ENCODE results near the gene FUT7. TPM values are rescaled to one million over a fixed set of nuclear protein-coding genes. Genes with fewer than 3 reads are reported as not detected.

The FUT7 gene
- total RNA-seq, 5 donors from 2014 or later (not counting 1 experiment from before 2014, with no cell fraction given) = 1.1 to 7.7 (median 5.1) TPM

DNA sequence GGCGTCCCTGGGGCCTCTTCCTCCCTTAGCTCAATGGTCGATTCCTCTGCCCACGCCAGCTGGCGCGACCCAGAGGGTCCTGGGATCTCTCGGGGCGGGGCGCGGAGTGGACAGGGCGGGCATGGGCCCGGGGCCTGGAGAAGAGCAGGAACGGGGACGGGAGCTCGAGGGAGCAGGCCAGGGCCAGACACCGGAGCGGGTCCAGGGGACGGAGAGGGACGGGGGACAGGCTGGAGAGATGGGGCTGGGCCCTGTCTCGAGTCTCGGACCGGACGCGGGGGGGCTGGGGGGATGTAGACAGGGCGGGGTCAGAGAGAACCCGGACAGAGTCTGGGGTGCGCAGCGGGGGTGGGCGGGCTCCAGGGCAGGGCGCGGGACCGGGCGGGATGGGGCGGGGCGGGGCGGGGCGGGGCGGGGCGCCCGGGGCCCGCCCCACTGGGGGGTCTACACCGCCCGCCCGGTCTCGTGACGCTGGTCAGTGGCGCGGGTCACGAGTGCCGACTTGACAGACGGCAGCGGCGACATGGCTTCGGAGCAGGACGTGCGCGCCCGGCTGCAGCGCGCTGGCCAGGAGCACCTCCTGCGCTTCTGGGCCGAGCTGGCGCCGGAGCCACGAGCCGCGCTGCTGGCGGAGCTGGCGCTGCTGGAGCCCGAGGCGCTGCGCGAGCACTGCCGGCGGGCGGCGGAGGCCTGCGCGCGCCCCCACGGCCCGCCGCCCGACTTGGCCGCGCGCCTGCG lies 45.3 kb upstream of the FUT7 start, which contains the start of gene UAP1L1:
Gene UAP1L1 (plus strand): TSS at position 508 of the 738 bp plus-strand sequence. CDS start 16 bp downstream, at position 524.
- peak within 1 kb of the TSS; percentile 34 for H3K27ac ChIP-seq (ENCODE audit: low read length)
- Mint-ChIP-seq H3K4me3 (peak within 1 kb of the TSS; percentile 67 to 72 (median 70)), H3K27ac (no peak within 1 kb of the TSS), H3K36me3 (peaks cover 8% of the 10 kb centered on the region), H3K27me3 (no peaks in the 10 kb centered on the region), H3K4me1 (peaks cover 4 to 9% (median 5%) of the 10 kb centered on the region in 3 donors), H3K9me3 (no peaks in the 10 kb centered on the region)
- peaks cover 0 to 14% of the 10 kb centered on the region in 2 donors for H3K36me3 ChIP-seq (ENCODE audit: control insufficient read depth in 2 of 2, extremely low read depth in 1 of 2, insufficient read depth in 1 of 2, low read length in 1 of 2)
- H3K4me1 ChIP-seq (ENCODE audit: control insufficient read depth in 1 of 2, extremely low read depth in 1 of 2, insufficient read depth in 2 of 2, low read length in 2 of 2) = peaks cover 0 to 23% of the 10 kb centered on the region in 2 experiments
- ChIA-PET CTCF (no interaction called here), POLR2A (interaction anchor here in 1 of 2 donors (0.6 to 1.0 kb wide), 2 partner anchors 10 to 196 kb away, joined by 4 read pairs; partner anchors contain the start of gene MAN1B1)
- DNase-seq (peak in 18 of 35 experiments; percentile 8 to 73 (median 32)), ATAC-seq (replicated peaks in 1 of 4) (peak; percentile 73 to 80 (median 78))
- WGBS (ENCODE audit: insufficient coverage) = 2% methylated on average over 68 of the region's 87 CpGs
- no peaks in the 10 kb centered on the region for H3K9me3 ChIP-seq
- peak within 1 kb of the TSS; percentile 52 to 63 for H3K4me3 ChIP-seq (ENCODE audit: control insufficient read depth in 1 of 2, extremely low read depth in 1 of 2, low read length in 1 of 2)
- peaks cover 0 to 6% of the 10 kb centered on the region in 2 experiments for H3K27me3 ChIP-seq (replicated peaks in 1 of 2; ENCODE audit: control insufficient read depth in 2 of 2, extremely low read depth in 1 of 2, insufficient read depth in 2 of 2, low read length in 1 of 2)

DNA sequence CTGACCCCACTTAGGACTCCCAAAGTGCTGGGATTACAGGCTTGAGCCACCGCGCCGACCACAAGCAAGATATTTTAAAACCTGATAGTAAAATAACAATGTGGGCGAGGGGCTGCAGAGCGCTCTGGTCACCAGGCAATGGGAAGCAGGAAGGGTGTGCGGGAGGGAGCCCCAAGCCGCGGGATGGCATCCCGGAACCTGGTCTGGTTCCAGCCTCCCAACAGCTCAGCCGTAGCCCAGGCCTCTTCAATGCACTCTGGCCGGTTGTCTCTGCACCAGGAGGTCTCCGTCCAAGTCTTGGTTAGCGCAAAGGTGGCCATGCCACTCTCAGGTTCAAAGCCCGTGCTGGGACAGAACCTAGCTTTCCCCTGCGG lies 44.7 kb upstream of the FUT7 start:
- H3K27ac Mint-ChIP-seq = no peak overlapping the region
- ChIA-PET POLR2A (interaction anchor here in 1 of 2 donors (1.0 kb wide), 1 partner anchor 10 kb away, joined by 4 read pairs; the partner anchor contains the start of gene MAN1B1), CTCF (no interaction called here)
- no peaks in the 10 kb centered on the region for H3K27me3 Mint-ChIP-seq
- ATAC-seq (replicated peaks in 1 of 4) = no peak
- H3K27ac ChIP-seq (ENCODE audit: low read length) = no peak overlapping the region
- DNase-seq = no peak
- WGBS (ENCODE audit: insufficient coverage) = 70% methylated on average over 11 of the region's 15 CpGs
- H3K4me1 ChIP-seq (ENCODE audit: control insufficient read depth in 1 of 2, extremely low read depth in 1 of 2, insufficient read depth in 2 of 2, low read length in 2 of 2) = peaks cover 0 to 23% of the 10 kb centered on the region in 2 experiments
- H3K9me3 Mint-ChIP-seq = no peaks in the 10 kb centered on the region
- peaks cover 4% of the 10 kb centered on the region for H3K36me3 Mint-ChIP-seq
- peak overlapping the region; percentile 63 to 72 (median 64) for H3K4me3 Mint-ChIP-seq
- no peaks in the 10 kb centered on the region for H3K9me3 ChIP-seq
- peaks cover 0 to 6% of the 10 kb centered on the region in 2 experiments for H3K27me3 ChIP-seq (replicated peaks in 1 of 2; ENCODE audit: control insufficient read depth in 2 of 2, extremely low read depth in 1 of 2, insufficient read depth in 2 of 2, low read length in 1 of 2)
- peaks cover 4 to 9% (median 5%) of the 10 kb centered on the region in 3 donors for H3K4me1 Mint-ChIP-seq
- peaks cover 0 to 13% of the 10 kb centered on the region in 2 donors for H3K36me3 ChIP-seq (ENCODE audit: control insufficient read depth in 2 of 2, extremely low read depth in 1 of 2, insufficient read depth in 1 of 2, low read length in 1 of 2)
- no peak overlapping the region for H3K4me3 ChIP-seq (ENCODE audit: control insufficient read depth in 1 of 2, extremely low read depth in 1 of 2, low read length in 1 of 2)

DNA sequence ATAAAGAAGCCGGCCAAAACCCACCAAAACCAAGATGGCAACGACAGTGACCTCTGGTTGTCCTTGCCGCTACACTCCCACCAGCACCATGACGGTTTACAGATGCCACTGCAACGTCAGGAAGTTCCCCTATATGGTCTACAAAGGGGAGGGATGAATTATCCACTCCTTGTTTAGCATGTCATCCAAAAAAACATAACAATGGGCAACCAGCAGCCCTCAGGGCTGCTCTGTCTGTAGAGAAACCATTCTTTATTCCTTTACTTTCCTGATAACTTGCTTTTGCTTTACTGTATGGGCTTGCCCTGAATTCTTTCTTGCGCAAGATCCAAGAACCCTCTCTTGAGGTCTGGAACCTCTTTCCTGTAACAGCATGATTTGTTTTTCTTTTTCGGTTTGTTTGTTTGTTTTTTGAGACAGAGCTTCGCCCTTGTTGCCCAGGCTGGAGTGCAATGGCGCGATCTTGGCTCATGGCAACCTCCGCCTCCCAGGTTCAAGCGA lies 43.4 kb upstream of the FUT7 start:
- 100% methylated on average over 2 of the region's 12 CpGs for WGBS (ENCODE audit: insufficient coverage)
- ATAC-seq (replicated peaks in 1 of 4) = no peak
- ChIA-PET POLR2A (no interaction called here), CTCF (no interaction called here)
- Mint-ChIP-seq H3K27me3 (no peaks in the 10 kb centered on the region), H3K4me3 (peak overlapping the region in 1 of 3 donors; percentile 7), H3K36me3 (peaks cover 3% of the 10 kb centered on the region), H3K9me3 (no peaks in the 10 kb centered on the region), H3K27ac (no peak overlapping the region), H3K4me1 (peaks cover 11 to 18% (median 15%) of the 10 kb centered on the region in 3 donors)
- Histone ChIP-seq H3K36me3 (ENCODE audit: control insufficient read depth in 2 of 2, extremely low read depth in 1 of 2, insufficient read depth in 1 of 2, low read length in 1 of 2) (peaks cover 0 to 5% of the 10 kb centered on the region in 2 donors), H3K27me3 (replicated peaks in 1 of 2; ENCODE audit: control insufficient read depth in 2 of 2, extremely low read depth in 1 of 2, insufficient read depth in 2 of 2, low read length in 1 of 2) (peaks cover 0 to 6% of the 10 kb centered on the region in 2 experiments), H3K27ac (ENCODE audit: low read length) (no peak overlapping the region), H3K9me3 (no peaks in the 10 kb centered on the region), H3K4me1 (ENCODE audit: control insufficient read depth in 1 of 2, extremely low read depth in 1 of 2, insufficient read depth in 2 of 2, low read length in 2 of 2) (peaks cover 2 to 32% of the 10 kb centered on the region in 2 experiments), H3K4me3 (ENCODE audit: control insufficient read depth in 1 of 2, extremely low read depth in 1 of 2, low read length in 1 of 2) (no peak overlapping the region)
- DNase-seq = no peak

DNA sequence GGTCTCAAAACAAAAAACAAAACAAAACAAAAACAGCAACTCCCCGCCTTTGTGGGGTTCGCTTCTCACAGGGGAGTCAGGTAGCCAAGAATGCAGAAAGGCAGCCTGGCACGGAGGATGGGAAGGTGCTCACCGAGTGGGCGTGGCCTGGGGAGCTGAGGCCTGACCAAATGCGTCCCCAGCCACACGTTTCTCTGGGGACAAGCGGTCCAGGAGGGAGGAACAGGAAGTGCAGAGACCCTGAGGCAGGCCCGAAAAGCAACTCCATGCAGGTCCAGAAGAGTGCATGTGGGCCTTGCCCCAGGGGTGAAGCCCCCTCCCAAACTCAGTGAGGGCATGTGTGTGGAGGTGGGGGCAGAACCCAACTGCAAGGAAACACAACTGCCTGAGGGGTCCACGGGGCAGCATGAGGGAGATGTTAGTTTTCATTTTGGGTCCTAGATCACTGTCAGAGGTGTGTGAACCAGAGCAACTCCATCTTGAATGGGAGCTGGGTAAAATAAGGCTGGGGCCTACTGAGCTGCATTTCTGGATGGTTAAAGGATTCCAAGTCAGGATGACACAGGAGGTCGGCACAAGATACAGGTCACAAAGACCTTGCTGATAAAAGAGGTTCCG lies 42.9 kb upstream of the FUT7 start:
- peaks cover 0 to 6% of the 10 kb centered on the region in 2 experiments for H3K27me3 ChIP-seq (replicated peaks in 1 of 2; ENCODE audit: control insufficient read depth in 2 of 2, extremely low read depth in 1 of 2, insufficient read depth in 2 of 2, low read length in 1 of 2)
- H3K36me3 Mint-ChIP-seq = peaks cover under 1% of the 10 kb centered on the region
- ChIA-PET CTCF (no interaction called here), POLR2A (no interaction called here)
- no peak overlapping the region for H3K4me3 Mint-ChIP-seq
- H3K27me3 Mint-ChIP-seq = no peaks in the 10 kb centered on the region
- no peak overlapping the region for H3K27ac Mint-ChIP-seq
- no peaks in the 10 kb centered on the region for H3K9me3 Mint-ChIP-seq
- H3K36me3 ChIP-seq (ENCODE audit: control insufficient read depth in 2 of 2, extremely low read depth in 1 of 2, insufficient read depth in 1 of 2, low read length in 1 of 2) = peaks cover 0 to 1% of the 10 kb centered on the region in 2 donors
- H3K27ac ChIP-seq (ENCODE audit: low read length) = no peak overlapping the region
- ATAC-seq (replicated peaks in 1 of 4) (no peak), DNase-seq (no peak)
- peaks cover 9 to 16% (median 12%) of the 10 kb centered on the region in 3 donors for H3K4me1 Mint-ChIP-seq
- 90% methylated on average over 10 of the region's 12 CpGs for WGBS (ENCODE audit: insufficient coverage)
- no peak overlapping the region for H3K4me3 ChIP-seq (ENCODE audit: control insufficient read depth in 1 of 2, extremely low read depth in 1 of 2, low read length in 1 of 2)
- H3K9me3 ChIP-seq = no peaks in the 10 kb centered on the region
- H3K4me1 ChIP-seq (ENCODE audit: control insufficient read depth in 1 of 2, extremely low read depth in 1 of 2, insufficient read depth in 2 of 2, low read length in 2 of 2) = peaks cover 2 to 32% of the 10 kb centered on the region in 2 experiments

DNA sequence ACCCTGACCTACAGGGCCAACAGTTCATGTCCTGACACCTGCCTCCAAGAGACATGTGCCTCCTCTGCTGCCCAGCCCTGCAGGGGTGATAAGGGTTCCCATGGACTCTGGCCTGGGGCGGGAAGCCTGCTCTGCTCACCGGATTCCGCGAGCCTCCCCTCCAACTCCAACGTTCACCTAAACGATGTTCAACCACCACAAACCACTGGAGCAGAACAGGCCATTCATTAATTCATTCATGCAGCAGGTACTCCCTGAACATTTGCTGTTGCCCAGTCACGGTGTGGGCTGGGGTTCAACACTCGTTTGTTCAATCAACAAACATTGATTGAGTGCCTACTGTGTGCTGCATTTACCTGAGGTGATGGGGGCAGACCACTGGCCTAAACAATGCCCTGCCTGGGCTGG lies 42.1 kb upstream of the FUT7 start:
- no peaks in the 10 kb centered on the region for H3K36me3 Mint-ChIP-seq
- no peaks in the 10 kb centered on the region for H3K9me3 ChIP-seq
- peaks cover 0 to 13% of the 10 kb centered on the region in 2 experiments for H3K27me3 ChIP-seq (replicated peaks in 1 of 2; ENCODE audit: control insufficient read depth in 2 of 2, extremely low read depth in 1 of 2, insufficient read depth in 2 of 2, low read length in 1 of 2)
- H3K27ac Mint-ChIP-seq = no peak overlapping the region
- H3K4me3 Mint-ChIP-seq = no peak overlapping the region
- ATAC-seq (replicated peaks in 1 of 4) = no peak
- DNase-seq = no peak
- H3K36me3 ChIP-seq (ENCODE audit: control insufficient read depth in 2 of 2, extremely low read depth in 1 of 2, insufficient read depth in 1 of 2, low read length in 1 of 2) = no peaks in the 10 kb centered on the region
- peaks cover 8 to 14% (median 10%) of the 10 kb centered on the region in 3 donors for H3K4me1 Mint-ChIP-seq
- POLR2A ChIA-PET = no interaction called here
- CTCF ChIA-PET = no interaction called here
- no peaks in the 10 kb centered on the region for H3K27me3 Mint-ChIP-seq
- H3K4me3 ChIP-seq (ENCODE audit: control insufficient read depth in 1 of 2, extremely low read depth in 1 of 2, low read length in 1 of 2) = no peak overlapping the region
- H3K27ac ChIP-seq (ENCODE audit: low read length) = no peak overlapping the region
- peaks cover 5 to 35% of the 10 kb centered on the region in 2 experiments for H3K4me1 ChIP-seq (ENCODE audit: control insufficient read depth in 1 of 2, extremely low read depth in 1 of 2, insufficient read depth in 2 of 2, low read length in 2 of 2)
- H3K9me3 Mint-ChIP-seq = no peaks in the 10 kb centered on the region
- 84% methylated on average over 7 of the region's 8 CpGs for WGBS (ENCODE audit: insufficient coverage)

DNA sequence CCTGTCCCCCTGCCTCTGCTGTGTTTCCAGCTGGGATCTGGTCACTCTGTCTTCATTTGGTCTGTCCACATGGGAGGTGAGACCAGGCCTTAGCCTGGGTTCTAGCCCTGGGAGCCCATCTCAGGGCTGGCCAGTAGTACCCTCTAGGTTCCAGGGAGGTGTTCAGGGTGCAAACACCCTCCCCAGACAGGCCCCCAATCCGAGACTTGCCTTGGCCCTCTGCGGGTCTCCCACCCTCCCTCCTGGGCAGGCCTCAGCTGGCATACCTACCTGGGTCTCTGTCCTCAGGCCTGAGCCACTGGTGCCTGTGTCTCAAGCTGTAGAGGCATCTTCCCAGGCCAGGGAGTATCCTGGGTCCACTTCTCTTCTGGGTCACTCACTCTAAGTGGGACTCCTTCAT lies 39.4 kb upstream of the FUT7 start:
- Histone ChIP-seq H3K27ac (ENCODE audit: low read length) (no peak overlapping the region), H3K9me3 (no peaks in the 10 kb centered on the region), H3K27me3 (replicated peaks in 1 of 2; ENCODE audit: control insufficient read depth in 2 of 2, extremely low read depth in 1 of 2, insufficient read depth in 2 of 2, low read length in 1 of 2) (peaks cover 0 to 19% of the 10 kb centered on the region in 2 experiments), H3K4me1 (ENCODE audit: control insufficient read depth in 1 of 2, extremely low read depth in 1 of 2, insufficient read depth in 2 of 2, low read length in 2 of 2) (peaks cover 5 to 28% of the 10 kb centered on the region in 2 experiments), H3K36me3 (ENCODE audit: control insufficient read depth in 2 of 2, extremely low read depth in 1 of 2, insufficient read depth in 1 of 2, low read length in 1 of 2) (no peaks in the 10 kb centered on the region), H3K4me3 (ENCODE audit: control insufficient read depth in 1 of 2, extremely low read depth in 1 of 2, low read length in 1 of 2) (no peak overlapping the region)
- ATAC-seq (replicated peaks in 1 of 4) (no peak), DNase-seq (no peak)
- CTCF ChIA-PET = interaction anchor here in 1 of 2 donors (1.0 kb wide), 1 partner anchor 25 kb away, joined by 4 read pairs; the partner anchor contains the start of gene NPDC1
- Mint-ChIP-seq H3K27ac (peak overlapping the region in 1 of 2 donors; percentile 44), H3K4me1 (peaks cover 12 to 15% (median 14%) of the 10 kb centered on the region in 3 donors), H3K36me3 (no peaks in the 10 kb centered on the region), H3K27me3 (peaks cover 3% of the 10 kb centered on the region in 2 donors), H3K9me3 (no peaks in the 10 kb centered on the region), H3K4me3 (peak overlapping the region; percentile 68 to 73 (median 68))
- 78% methylated on average over 2 of the region's 2 CpGs for WGBS (ENCODE audit: insufficient coverage)
- POLR2A ChIA-PET = no interaction called here

Data from T-cell (primary cell).